Endothelial cell of hepatic sinusoid (primary cell): ENCODE measurements around the gene AP3S1.

Experiments used
- in situ Hi-C: cut with HindIII; loops from 2 replicates; pipeline ENCODE4 v1.10.0; 2017; ENCODE audit warnings: low sequenced_read_pairs

The AP3S1 gene

GRCh38 chr5:115934388-115934974 lies 92.7 kb downstream of the AP3S1 start:
- in situ Hi-C loops = no loop called here

- in situ Hi-C loops = no loop called here
Observed at GRCh38 chr5:115936031-115936430, 94.3 kb downstream of the AP3S1 start.

GRCh38 chr5:115939059-115939458 lies 97.3 kb downstream of the AP3S1 start:
- in situ Hi-C loops = no loop called here

GRCh38 chr5:115940080-115940810 lies 98.5 kb downstream of the AP3S1 start:
- in situ Hi-C loops = no loop called here

GRCh38 chr5:115941051-115941675 lies 99.4 kb downstream of the AP3S1 start:
- in situ Hi-C loops = no loop called here

GRCh38 chr5:115944501-115944900 lies 102.8 kb downstream of the AP3S1 start:
- in situ Hi-C loops = no loop called here

GRCh38 chr5:115946655-115947054 lies 104.9 kb downstream of the AP3S1 start:
- in situ Hi-C loops = no loop called here

GRCh38 chr5:115947260-115947659 lies 105.5 kb downstream of the AP3S1 start:
- in situ Hi-C loops = no loop called here

GRCh38 chr5:115948091-115948534 lies 106.4 kb downstream of the AP3S1 start:
- in situ Hi-C loops = no loop called here

GRCh38 chr5:115949096-115949495 lies 107.4 kb downstream of the AP3S1 start:
- in situ Hi-C loops = no loop called here

- in situ Hi-C loops = no loop called here
Observed at GRCh38 chr5:115952588-115952987, 110.9 kb downstream of the AP3S1 start.

- in situ Hi-C loops = no loop called here
Observed at GRCh38 chr5:115954144-115954543, 112.4 kb downstream of the AP3S1 start.

- in situ Hi-C loops = no loop called here
Observed at GRCh38 chr5:115956957-115957356, 115.2 kb downstream of the AP3S1 start.

GRCh38 chr5:115961381-115962238 lies 119.9 kb downstream of the AP3S1 start:
- in situ Hi-C loops = no loop called here

- in situ Hi-C loops = no loop called here
Observed at GRCh38 chr5:115962239-115962564, 120.5 kb downstream of the AP3S1 start, which contains the start of gene LVRN. Gene LVRN (plus strand): TSS chr5:115962475. CDS start chr5:115962618, 143 bp downstream.

GRCh38 chr5:115962565-115963402 lies 121.0 kb downstream of the AP3S1 start:
- in situ Hi-C loops = no loop called here

GRCh38 chr5:115963566-115963965 lies 121.8 kb downstream of the AP3S1 start:
- in situ Hi-C loops = no loop called here
